HG02610 (cell line): ENCODE measurements around the gene RER1.
A peak's percentile ranks its signal among the peaks of the same experiment; 100 is the strongest.

Experiments
- ATAC-seq: cut with Tn5 transposase; IDR thresholded peaks from one replicate; pipeline ENCODE4 v1.9.1; 2021; ENCODE audit warnings: mild to moderate bottlenecking, moderate library complexity; ENCODE audit not compliant: unreplicated experiment

RER1 gene

DNA sequence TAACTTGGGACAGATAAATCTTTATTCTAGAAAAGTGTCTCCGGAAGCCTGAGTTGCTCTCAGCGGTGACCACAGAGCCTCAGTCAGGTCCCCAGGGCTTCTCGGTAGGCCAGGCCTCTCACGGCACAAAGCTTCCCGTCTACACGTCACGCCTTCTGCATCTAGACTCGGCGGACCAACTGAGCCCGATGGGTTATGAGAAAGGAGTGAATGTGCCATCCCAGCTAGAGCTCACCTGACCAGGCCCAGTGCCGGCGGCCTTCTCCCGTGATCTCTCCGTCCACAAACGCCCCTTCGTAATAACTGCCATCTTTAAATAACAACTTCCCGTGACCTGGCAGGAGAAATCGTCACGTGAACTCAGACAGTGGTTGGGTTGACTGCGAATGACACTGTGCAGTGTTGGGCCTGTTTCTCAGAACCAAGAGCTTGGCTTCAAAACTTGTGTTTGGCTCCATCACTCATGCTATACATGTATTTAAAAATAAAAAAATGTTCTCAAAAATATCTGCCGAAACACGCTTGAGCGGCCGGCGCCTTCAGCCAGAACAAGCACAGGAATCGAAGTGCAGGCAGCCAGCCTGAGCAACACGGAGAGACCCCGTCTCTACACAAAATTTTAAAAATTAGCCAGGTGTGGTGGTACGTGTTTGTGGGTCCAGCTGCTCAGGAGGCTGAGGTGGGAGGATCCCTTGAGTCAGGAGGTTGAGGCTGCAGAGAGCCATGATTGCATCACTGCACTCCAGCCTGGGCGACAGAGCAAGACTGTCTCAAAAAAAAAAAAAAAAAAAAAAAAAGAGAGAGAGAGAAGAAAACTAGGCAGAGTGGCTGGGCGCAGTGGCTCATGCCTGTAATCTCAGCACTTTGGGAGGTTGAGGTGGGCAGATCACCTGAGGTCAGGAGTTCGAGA, 3.4 kb upstream of the RER1 start:
- ATAC-seq, result no peak

- no peak for ATAC-seq
These were observed 2.0 kb upstream of the RER1 start for GRCh38 chr1:2389644-2390043.

GRCh38 chr1:2391931-2392509, 379 bp downstream of the RER1 start:
- ATAC-seq, result peak; percentile 10

GRCh38 chr1:2392686-2393085, 1.0 kb downstream of the RER1 start:
- ATAC-seq, result no peak

GRCh38 chr1:2393471-2393877, 1.8 kb downstream of the RER1 start:
- ATAC-seq, result no peak

DNA sequence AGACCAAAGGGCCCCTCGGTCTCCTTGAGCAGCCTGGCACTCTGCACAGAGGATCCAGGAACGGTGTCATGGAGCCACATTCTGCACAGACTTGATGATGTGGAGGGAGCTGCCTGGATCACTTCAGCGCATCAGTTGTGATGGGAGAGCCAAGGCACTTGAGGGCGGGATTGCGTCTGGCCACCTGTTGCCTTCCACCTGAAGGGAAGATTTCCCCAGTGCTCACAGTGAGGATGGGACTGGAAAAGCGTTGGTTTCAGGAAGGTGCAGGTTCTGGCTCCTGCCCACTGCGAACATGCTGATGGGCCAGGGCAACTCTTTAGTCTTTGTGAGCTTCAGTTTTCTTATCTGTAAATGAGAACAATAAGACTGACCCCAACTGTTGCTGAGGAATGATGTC, 2.6 kb downstream of the RER1 start:
- no peak for ATAC-seq

GRCh38 chr1:2394761-2395160, 3.1 kb downstream of the RER1 start:
- no peak for ATAC-seq

- ATAC-seq, result no peak
These were observed 3.6 kb downstream of the RER1 start for GRCh38 chr1:2395245-2395644.

DNA sequence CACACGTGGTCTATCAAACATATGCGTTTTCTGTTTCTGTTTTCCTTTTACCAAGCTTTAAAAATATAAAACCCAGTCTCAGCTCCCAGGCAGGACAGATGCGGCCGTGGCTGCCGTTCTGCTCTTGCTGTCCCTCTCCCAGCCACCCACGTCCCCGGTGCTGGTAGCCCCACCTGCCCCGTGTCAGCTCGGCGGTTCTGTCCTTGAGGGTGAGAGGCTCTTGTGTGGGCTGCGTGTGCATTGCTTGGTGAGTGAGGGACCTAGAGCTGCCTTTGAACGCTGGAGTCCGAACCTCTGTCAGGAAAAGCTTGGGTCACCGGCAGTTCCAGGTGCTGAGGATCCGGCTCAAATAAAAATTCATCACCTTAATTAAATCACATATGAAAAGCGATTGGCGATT, 4.4 kb downstream of the RER1 start:
- no peak for ATAC-seq

DNA sequence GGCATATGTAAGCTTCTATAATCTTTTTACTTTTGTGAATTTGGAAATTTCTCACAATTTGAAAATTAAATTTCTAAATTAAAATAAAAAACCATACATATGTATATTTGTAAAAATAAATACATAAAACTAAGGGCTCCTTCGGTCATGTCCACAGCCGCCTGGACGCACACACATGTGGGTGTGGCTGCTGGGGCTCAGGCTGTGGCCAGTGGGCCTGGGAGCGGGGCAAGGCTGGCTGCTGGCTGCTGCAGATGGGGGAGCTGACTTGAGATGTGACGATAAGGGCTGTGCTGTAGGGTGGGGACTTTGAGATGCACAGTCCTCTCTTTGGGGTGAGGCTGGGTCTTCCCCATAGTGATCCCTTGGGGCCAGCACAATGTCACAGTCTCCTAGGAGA, 4.8 kb downstream of the RER1 start:
- no peak for ATAC-seq

GRCh38 chr1:2397007-2397679, 5.5 kb downstream of the RER1 start:
- no peak for ATAC-seq

GRCh38 chr1:2398871-2399270, 7.2 kb downstream of the RER1 start:
- ATAC-seq, result no peak

- no peak for ATAC-seq
These were observed 8.4 kb downstream of the RER1 start for GRCh38 chr1:2399890-2400575.

- ATAC-seq, result no peak
These were observed 8.9 kb downstream of the RER1 start for GRCh38 chr1:2400576-2400909.

DNA sequence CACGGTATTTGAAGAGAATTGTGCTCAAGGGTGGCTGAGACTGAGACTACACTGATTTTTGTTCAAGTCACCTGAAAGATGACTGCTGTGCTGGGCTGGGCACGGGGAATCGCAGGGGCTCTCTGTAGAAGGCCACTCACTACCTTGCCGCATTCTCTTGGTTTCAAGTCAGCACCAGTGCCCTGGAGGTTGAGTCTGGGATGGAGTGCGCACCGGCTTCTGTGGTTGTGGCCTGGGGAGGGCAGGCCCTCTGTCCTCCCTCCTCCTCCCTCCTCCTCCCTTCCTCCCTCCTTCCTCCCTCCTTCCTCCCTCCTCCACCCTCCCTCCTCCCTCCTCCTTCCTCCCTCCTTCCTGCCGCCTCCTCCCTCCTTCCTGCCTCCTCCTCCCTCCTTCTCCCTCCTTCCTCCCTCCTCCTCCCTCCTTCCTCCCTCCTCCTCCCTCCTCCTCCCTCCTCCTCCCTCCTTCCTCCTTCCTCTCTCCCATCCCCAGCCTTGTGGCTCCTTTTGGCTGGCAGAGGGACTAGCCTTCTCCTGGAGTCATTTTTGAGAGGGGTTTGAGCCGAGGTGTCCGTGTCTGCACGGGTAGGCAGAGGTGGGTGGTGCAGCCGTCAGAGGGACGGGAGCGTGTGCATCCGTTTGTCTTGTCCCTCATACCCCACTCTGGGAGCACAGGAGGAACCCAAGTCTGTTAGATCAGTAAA, 9.5 kb downstream of the RER1 start:
- no peak for ATAC-seq

DNA sequence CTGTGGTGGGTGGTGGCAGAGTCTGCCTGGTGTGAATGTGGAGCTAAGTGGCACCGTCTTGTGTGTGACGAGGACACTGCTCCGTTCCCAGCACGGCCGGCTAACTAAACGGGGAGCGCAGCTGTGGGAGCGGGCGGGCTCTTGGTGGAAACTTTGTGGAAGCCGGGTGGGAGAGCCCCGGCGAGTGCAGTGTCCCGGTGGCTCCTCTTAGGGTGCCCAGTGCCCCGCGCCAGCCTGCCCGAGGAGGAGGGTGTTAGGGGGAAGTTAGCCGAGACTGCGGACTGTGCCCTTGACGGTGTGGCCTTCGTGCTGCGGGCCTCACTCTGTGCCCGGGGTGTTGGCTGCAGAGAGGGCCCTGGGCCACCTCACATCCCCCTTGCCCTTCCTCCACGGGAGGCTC, 10.8 kb downstream of the RER1 start:
- ATAC-seq, result no peak

DNA sequence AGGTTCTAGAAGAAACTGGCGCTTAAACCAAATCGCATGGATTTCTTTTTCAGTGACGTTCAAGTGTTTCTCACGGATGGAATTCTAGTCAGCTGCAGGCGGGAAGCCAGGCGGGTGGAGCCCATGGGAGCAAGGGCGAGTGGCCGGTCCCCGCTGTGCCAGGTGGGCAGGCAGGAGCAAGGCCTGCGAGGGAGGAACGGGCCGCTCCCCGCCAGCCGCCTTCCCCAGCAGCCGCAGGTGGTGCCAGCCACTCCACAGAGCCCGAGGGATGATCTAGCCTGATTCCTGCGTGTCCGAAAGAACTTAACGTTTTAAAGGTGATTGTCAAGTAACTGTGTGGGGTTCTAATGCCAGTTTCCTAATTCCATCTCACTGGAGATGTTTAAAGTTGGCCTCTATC, 11.6 kb downstream of the RER1 start:
- ATAC-seq, result no peak

GRCh38 chr1:2404142-2404889, 12.7 kb downstream of the RER1 start:
- ATAC-seq, result no peak

DNA sequence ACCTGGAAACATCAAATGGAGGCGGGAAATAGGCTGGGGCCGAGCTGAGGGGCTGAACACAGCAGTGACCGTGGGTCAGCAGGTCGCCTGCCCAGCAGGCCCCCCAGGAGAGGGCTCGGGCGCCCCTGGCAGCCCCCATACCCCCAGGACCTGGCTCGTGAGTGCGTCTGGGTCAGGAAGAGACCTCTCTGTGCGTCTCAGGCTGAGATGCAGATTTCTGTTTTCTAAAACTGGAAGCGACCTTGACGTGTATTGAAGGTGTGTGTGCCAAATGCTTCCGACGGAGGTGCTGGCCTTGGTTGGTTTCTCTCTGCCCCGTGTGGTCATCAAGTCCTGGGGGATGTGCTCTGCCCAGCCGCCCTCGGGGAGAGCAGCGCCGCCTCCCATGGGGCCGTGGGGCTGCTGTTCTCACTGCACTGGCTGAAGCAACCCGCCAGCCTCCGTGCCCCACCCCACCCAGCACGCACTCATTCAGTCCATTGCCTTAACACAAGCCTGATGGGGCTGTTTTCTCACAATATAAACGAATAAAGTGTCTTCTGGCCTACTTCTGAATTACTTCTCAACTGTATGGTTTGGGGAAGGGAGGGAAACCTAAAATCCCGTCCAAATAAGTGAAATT, 13.4 kb downstream of the RER1 start:
- no peak for ATAC-seq
